Measurements from ENCODE around the gene FFAR2. TPM values are rescaled to one million over a fixed set of nuclear protein-coding genes. Genes with fewer than 3 reads are reported as not detected.
"Not testable (repeated sequence)": the region's sequence is repeated elsewhere in the genome, so short reads cannot be mapped to it uniquely, and the experiment has no call there.

Gene FFAR2
- total and polyA plus RNA-seq, 3 donors from 2014 or later: 0.20 TPM; not detected in 2

- H3K27me3 ChIP-seq: no peaks in the 10 kb centered on the region
- no peak overlapping the region for H3K27ac ChIP-seq
- no peaks in the 10 kb centered on the region for H3K9me3 ChIP-seq
- WGBS, 2 donors: 90 to 91% methylated on average over 10 of the region's 10 CpGs
- peaks cover 3% of the 10 kb centered on the region for H3K4me1 ChIP-seq
- H3K36me3 ChIP-seq (ENCODE audit: low read depth, missing control alignments): no peaks in the 10 kb centered on the region
- TF ChIP-seq CTCF (IDR thresholded peaks at IDR 0.05): no peak
- no peak for TF ChIP-seq POLR2A (IDR thresholded peaks at IDR 0.05)
- intact Hi-C loops (cut with DNase I; ENCODE audit: low total_unique reads): no loop called here
- no peak for DNase-seq
- H3K4me3 ChIP-seq: no peak overlapping the region
Measured at GRCh38 chr19:35460608-35461007, 12.6 kb downstream of the FFAR2 start.

GRCh38 chr19:35461060-35461459, 13.0 kb downstream of the FFAR2 start:
- intact Hi-C loops (cut with DNase I; ENCODE audit: low total_unique reads): no loop called here
- no peak for DNase-seq
- H3K27ac ChIP-seq: no peak overlapping the region

GRCh38 chr19:35461788-35462187, 13.7 kb downstream of the FFAR2 start:
- not testable (repeated sequence) for H3K36me3 ChIP-seq (ENCODE audit: low read depth, missing control alignments)

More at GRCh38 chr19:35461060-35461459, 13.0 kb downstream of the FFAR2 start:
- Histone ChIP-seq H3K4me3 (no peak overlapping the region), H3K4me1 (peaks cover 3% of the 10 kb centered on the region), H3K9me3 (no peaks in the 10 kb centered on the region), H3K36me3 (ENCODE audit: low read depth, missing control alignments) (no peaks in the 10 kb centered on the region), H3K27me3 (no peaks in the 10 kb centered on the region)
- TF ChIP-seq POLR2A (IDR thresholded peaks at IDR 0.05) (no peak), CTCF (IDR thresholded peaks at IDR 0.05) (no peak)
- WGBS, 2 donors: 67 to 71% methylated on average over 9 of the region's 9 CpGs

GRCh38 chr19:35462476-35462953, 14.5 kb downstream of the FFAR2 start:
- no peak overlapping the region for H3K27ac ChIP-seq

More at GRCh38 chr19:35461788-35462187, 13.7 kb downstream of the FFAR2 start:
- intact Hi-C loops (cut with DNase I; ENCODE audit: low total_unique reads); H3K4me3 ChIP-seq; H3K4me1 ChIP-seq; DNase-seq; H3K9me3 ChIP-seq; H3K27me3 ChIP-seq; H3K27ac ChIP-seq: not testable (repeated sequence)

GRCh38 chr19:35462956-35463355, 14.9 kb downstream of the FFAR2 start:
- H3K27me3 ChIP-seq; intact Hi-C loops (cut with DNase I; ENCODE audit: low total_unique reads); H3K36me3 ChIP-seq (ENCODE audit: low read depth, missing control alignments); H3K4me3 ChIP-seq; H3K9me3 ChIP-seq; H3K4me1 ChIP-seq; DNase-seq; H3K27ac ChIP-seq: not testable (repeated sequence)
- WGBS, 2 donors: 86% methylated on average over 7 of the region's 7 CpGs

More at GRCh38 chr19:35462476-35462953, 14.5 kb downstream of the FFAR2 start:
- Histone ChIP-seq H3K4me3 (no peak overlapping the region), H3K36me3 (ENCODE audit: low read depth, missing control alignments) (no peaks in the 10 kb centered on the region), H3K4me1 (peaks cover 3% of the 10 kb centered on the region), H3K27me3 (no peaks in the 10 kb centered on the region), H3K9me3 (no peaks in the 10 kb centered on the region)
- no peak for DNase-seq
- 61 to 64% methylated on average over 6 of the region's 6 CpGs for WGBS, 2 donors
- no peak for TF ChIP-seq CTCF (IDR thresholded peaks at IDR 0.05)
- TF ChIP-seq POLR2A (IDR thresholded peaks at IDR 0.05): no peak
- intact Hi-C loops (cut with DNase I; ENCODE audit: low total_unique reads): no loop called here

GRCh38 chr19:35466259-35466658, 18.2 kb downstream of the FFAR2 start:
- Histone ChIP-seq H3K36me3 (ENCODE audit: low read depth, missing control alignments) (no peaks in the 10 kb centered on the region), H3K27me3 (no peaks in the 10 kb centered on the region), H3K9me3 (no peaks in the 10 kb centered on the region), H3K4me3 (no peak overlapping the region), H3K4me1 (no peaks in the 10 kb centered on the region), H3K27ac (no peak overlapping the region)
- no peak for TF ChIP-seq POLR2A (IDR thresholded peaks at IDR 0.05)
- TF ChIP-seq CTCF (IDR thresholded peaks at IDR 0.05): no peak
- WGBS, 2 donors: 75 to 95% methylated on average over 1 of the region's 1 CpG
- intact Hi-C loops (cut with DNase I; ENCODE audit: low total_unique reads): no loop called here
- no peak for DNase-seq
